A673 (cell line): ENCODE data around the gene NRTN. TPM values are rescaled to one million over a fixed set of nuclear protein-coding genes. Genes with fewer than 3 reads are reported as not detected.

Experiments
- BruUV-seq: library from RNA; stranded (reverse); fragments of 400-500 nt; replicated peaks from 2 replicates; lab custom pipeline; 2021; lab: Mats Ljungman, UMichigan
- CTCF ChIA-PET: fragments of 300-600 bp; sonication (Branson Sonifier 250); formaldehyde crosslinking; loops from one replicate; lab custom pipeline; 2022; ENCODE audit warnings: antibody characterized with exemption; lab: Charles Lee
- POLR2A ChIA-PET: fragments of 300-600 bp; sonication (Branson Sonifier 250); formaldehyde crosslinking; loops from one replicate; lab custom pipeline; 2022; ENCODE audit warnings: antibody characterized with exemption; ENCODE audit not compliant: low non-redundant PET; lab: Charles Lee
- DNase-seq: peaks from one replicate; pipeline ENCODE4 v3.0.0-alpha.2; 2015; ENCODE audit warnings: low spot score
- H3K27ac ChIP-seq: fragments of 200-600 bp; sonication (generic); 2 replicates; pipeline ENCODE4 v1.5.1; 2016; ENCODE audit warnings: mixed run types, low read depth, mild to moderate bottlenecking, mixed read lengths, antibody characterized with exemption, low read length; ENCODE audit not compliant: poor library complexity, severe bottlenecking
- H3K27me3 ChIP-seq: fragments of 200-600 bp; sonication (generic); replicated peaks from 2 replicates; pipeline ENCODE4 v1.6.1; 2017; ENCODE audit warnings: mixed run types, low read depth, mild to moderate bottlenecking, mixed read lengths, antibody characterized with exemption, low read length; ENCODE audit not compliant: insufficient read depth, poor library complexity
- H3K36me3 ChIP-seq: fragments of 200-600 bp; sonication (generic); 2 replicates; pipeline ENCODE4 v1.6.1; 2016; ENCODE audit warnings: mixed run types, mild to moderate bottlenecking, mixed read lengths, antibody characterized with exemption, low read length; ENCODE audit not compliant: insufficient read depth, poor library complexity, severe bottlenecking
- H3K4me1 ChIP-seq: fragments of 200-600 bp; sonication (generic); 2 replicates; pipeline ENCODE4 v1.6.1; 2017; ENCODE audit warnings: mixed run types, mild to moderate bottlenecking, mixed read lengths, antibody characterized with exemption, low read length; ENCODE audit not compliant: insufficient read depth, poor library complexity, severe bottlenecking
- H3K4me3 ChIP-seq: fragments of 200-600 bp; sonication (generic); 2 replicates; pipeline ENCODE4 v1.5.1; 2016; ENCODE audit warnings: low read depth, mixed run types, mild to moderate bottlenecking, mixed read lengths, low read length; ENCODE audit not compliant: poor library complexity, severe bottlenecking
- H3K9me3 ChIP-seq: fragments of 200-600 bp; sonication (generic); 2 replicates; pipeline ENCODE4 v1.6.1; 2016; ENCODE audit warnings: mixed run types, low read depth, mild to moderate bottlenecking, mixed read lengths, antibody characterized with exemption, low read length; ENCODE audit not compliant: poor library complexity, severe bottlenecking
- CTCF ChIP-seq: fragments of 300-800, 200-600 bp; sonication (generic); conservative IDR thresholded peaks from 2 replicates; pipeline ENCODE4 v1.5.1; 2017; ENCODE audit warnings: low read depth, mild to moderate bottlenecking, antibody characterized with exemption, low read length, moderate library complexity, mixed read lengths
- EZH2 ChIP-seq: fragments of 200-600 bp; sonication (generic); IDR thresholded peaks from 2 replicates; pipeline ENCODE4 v1.6.1; 2017; ENCODE audit warnings: borderline replicate concordance, low read depth, mild to moderate bottlenecking, mixed read lengths, antibody characterized with exemption, low read length; ENCODE audit not compliant: poor library complexity, severe bottlenecking
- intact Hi-C: fragments of 100-400 bp; cut with micrococcal nuclease; formaldehyde crosslinking; loops from one replicate; pipeline ENCODE4 v1.10.0; 2022; ENCODE audit not compliant: unreplicated experiment
- total RNA-seq: library from RNA; stranded (reverse); gene quantifications from 2 replicates; pipeline ENCODE4 v1.2.3, GENCODE V29; 2021

Gene NRTN
- total RNA-seq, 1 experiment from 2014 or later: 1.6 TPM

GRCh38 chr19:5809469-5809868, 4.6 kb downstream of the NRTN start:
- POLR2A ChIA-PET: no interaction called here

GRCh38 chr19:5811117-5811516, 6.2 kb downstream of the NRTN start:
- POLR2A ChIA-PET: interaction anchor here (0.6 kb wide), 1 partner anchor 11 kb away, joined by 3 read pairs; no protein-coding TSS in a partner anchor
- intact Hi-C loops: no loop called here
- CTCF ChIA-PET: no interaction called here

More at GRCh38 chr19:5809469-5809868, 4.6 kb downstream of the NRTN start:
- intact Hi-C loops: no loop called here
- CTCF ChIA-PET: no interaction called here
- H3K36me3 ChIP-seq: no peaks in the 10 kb centered on the region
- H3K9me3 ChIP-seq: no peaks in the 10 kb centered on the region
- TF ChIP-seq EZH2 (no peak), CTCF (no peak)
- no peak overlapping the region for H3K27ac ChIP-seq
- BruUV-seq: no TSS peak
- H3K4me3 ChIP-seq: no peak overlapping the region
- H3K27me3 ChIP-seq: no peaks in the 10 kb centered on the region
- no peak for DNase-seq
- H3K4me1 ChIP-seq: peaks cover 13% of the 10 kb centered on the region

GRCh38 chr19:5814123-5814851, 9.4 kb downstream of the NRTN start:
- POLR2A ChIA-PET: no interaction called here
- Histone ChIP-seq H3K9me3 (no peaks in the 10 kb centered on the region), H3K36me3 (no peaks in the 10 kb centered on the region), H3K4me1 (no peaks in the 10 kb centered on the region), H3K4me3 (no peak overlapping the region), H3K27ac (no peak overlapping the region), H3K27me3 (no peaks in the 10 kb centered on the region)
- no peak for DNase-seq
- TF ChIP-seq EZH2 (no peak), CTCF (no peak)
- CTCF ChIA-PET: no interaction called here
- intact Hi-C loops: no loop called here
- no TSS peak for BruUV-seq

More at GRCh38 chr19:5811117-5811516, 6.2 kb downstream of the NRTN start:
- H3K9me3 ChIP-seq: no peaks in the 10 kb centered on the region
- TF ChIP-seq EZH2 (no peak), CTCF (no peak)
- no peaks in the 10 kb centered on the region for H3K36me3 ChIP-seq
- no peak overlapping the region for H3K4me3 ChIP-seq
- no TSS peak for BruUV-seq
- no peaks in the 10 kb centered on the region for H3K27me3 ChIP-seq
- peaks cover 3% of the 10 kb centered on the region for H3K4me1 ChIP-seq
- H3K27ac ChIP-seq: no peak overlapping the region
- no peak for DNase-seq
